GM21360 (cell line): ENCODE measurements around the gene GABBR1.

Experiments used
- ATAC-seq: cut with Tn5 transposase; IDR thresholded peaks from one replicate; pipeline ENCODE4 v1.9.1; 2021; ENCODE audit warnings: mild to moderate bottlenecking, moderate library complexity; ENCODE audit not compliant: unreplicated experiment

The GABBR1 gene

GRCh38 chr6:29625337-29625930, 7.5 kb downstream of the GABBR1 start:
- no peak for ATAC-seq

- ATAC-seq, result no peak
These were observed 8.4 kb downstream of the GABBR1 start for GRCh38 chr6:29624520-29624961.

- no peak for ATAC-seq
These were observed 12.4 kb downstream of the GABBR1 start for GRCh38 chr6:29620630-29621029.

GRCh38 chr6:29619578-29620160, 13.3 kb downstream of the GABBR1 start:
- ATAC-seq, result no peak

GRCh38 chr6:29617782-29618554, 15.0 kb downstream of the GABBR1 start:
- no peak for ATAC-seq

- ATAC-seq, result no peak
These were observed 21.6 kb downstream of the GABBR1 start for GRCh38 chr6:29611426-29611825.

- ATAC-seq, result no peak
These were observed 22.4 kb downstream of the GABBR1 start for GRCh38 chr6:29610540-29610939.

GRCh38 chr6:29608131-29608530, 24.9 kb downstream of the GABBR1 start:
- ATAC-seq, result no peak

DNA sequence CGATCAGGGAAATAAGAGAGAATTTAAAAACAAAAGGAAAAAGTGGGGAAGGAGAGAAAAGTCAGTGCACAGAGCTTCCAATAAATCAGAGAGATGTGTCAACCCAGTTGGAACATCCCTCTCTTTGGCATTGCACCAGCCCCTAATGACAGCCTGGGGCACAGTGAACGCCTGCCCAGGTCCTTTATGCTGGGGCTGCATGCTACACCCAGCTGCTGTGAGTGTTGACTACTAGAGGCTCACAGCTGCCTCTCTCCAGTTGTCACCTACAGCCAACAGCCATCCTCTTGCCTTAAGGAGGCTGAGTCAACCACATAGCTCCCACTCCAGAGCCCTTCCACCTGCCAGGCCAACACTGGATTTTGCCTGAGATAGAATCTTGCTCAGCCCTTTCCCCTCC, 29.1 kb downstream of the GABBR1 start:
- ATAC-seq, result no peak

GRCh38 chr6:29603456-29603855, 29.5 kb downstream of the GABBR1 start:
- ATAC-seq, result no peak

GRCh38 chr6:29602564-29603361, 30.2 kb downstream of the GABBR1 start:
- no peak for ATAC-seq

DNA sequence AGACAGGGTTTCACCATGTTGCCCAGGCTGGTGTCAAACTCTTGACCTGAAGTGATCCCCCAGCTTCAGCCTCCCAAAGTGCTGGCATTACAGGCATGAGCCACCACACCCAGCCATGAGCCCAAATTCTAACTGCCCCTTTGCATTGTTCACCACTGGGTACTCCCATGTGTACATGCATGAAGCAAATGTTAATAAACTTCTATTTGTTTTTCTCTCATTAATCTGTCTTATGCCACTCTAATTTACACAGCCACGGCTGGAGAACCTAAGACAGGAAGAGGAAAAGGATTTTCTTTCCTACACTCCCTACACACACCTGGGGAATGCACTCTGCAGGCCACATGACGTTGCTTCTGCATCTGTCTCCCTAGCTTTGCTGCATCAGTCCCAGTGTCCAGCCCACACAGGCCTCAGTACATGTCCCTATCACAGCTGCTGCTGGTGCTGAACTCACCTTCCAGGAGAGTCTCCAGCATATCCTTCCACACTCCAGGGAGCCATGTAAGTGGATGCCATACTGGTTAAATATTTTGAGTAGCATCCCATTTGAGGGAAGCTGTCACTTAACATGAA, 34.7 kb downstream of the GABBR1 start:
- ATAC-seq, result no peak

GRCh38 chr6:29597184-29597583, 35.8 kb downstream of the GABBR1 start:
- ATAC-seq, result no peak

GRCh38 chr6:29596381-29596900, 36.5 kb downstream of the GABBR1 start:
- ATAC-seq, result no peak

DNA sequence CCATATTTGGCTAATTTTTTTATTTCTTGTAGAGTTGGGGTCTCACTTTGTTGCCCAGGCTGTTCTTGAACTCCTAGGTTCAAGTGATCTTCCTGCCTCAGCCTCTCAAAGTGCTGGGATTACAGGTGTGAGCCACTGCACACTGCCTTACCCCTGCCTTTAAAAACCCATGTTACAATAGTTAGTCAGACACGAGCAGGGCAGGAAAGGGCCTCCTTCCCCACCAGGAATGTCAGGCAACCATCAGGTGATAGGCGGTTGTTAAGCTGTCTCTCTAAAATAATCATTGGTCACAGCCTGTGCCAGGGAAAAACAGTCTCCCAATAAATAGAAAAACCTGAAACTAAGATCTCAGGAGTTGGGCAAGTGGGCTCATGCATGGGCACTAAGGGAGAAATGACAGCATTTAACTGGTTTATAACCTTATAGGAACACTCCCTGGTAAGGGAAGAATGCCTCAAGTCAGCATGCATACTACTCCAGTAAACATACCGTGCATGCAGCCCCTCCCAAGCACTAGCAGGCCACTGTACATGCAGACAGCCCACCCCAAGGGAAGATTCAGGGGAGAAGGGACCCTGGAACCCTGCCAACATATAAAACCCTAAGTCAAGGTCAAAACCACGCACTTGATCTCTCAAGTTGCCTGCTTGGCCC, 39.7 kb downstream of the GABBR1 start:
- ATAC-seq, result no peak

DNA sequence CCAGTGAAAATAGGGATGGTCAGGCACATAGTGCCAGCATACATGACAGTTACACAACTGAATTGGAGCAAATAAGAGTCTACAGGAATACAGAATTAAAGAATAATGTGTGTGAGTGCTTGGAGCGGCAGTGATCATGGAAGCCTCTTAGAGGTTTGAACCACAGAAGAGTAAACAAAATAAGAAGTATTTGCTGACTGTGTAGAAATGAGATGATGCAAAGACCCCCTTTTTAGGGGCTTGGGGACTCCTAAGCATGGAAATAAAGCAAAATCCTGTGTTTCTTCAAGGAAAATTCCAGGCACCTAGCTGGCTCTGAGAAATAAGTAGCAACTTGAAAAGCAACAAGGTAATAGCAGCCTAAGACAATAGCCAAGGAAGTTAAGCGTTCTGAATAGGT, 41.3 kb downstream of the GABBR1 start:
- no peak for ATAC-seq

GRCh38 chr6:29590218-29590808, 42.7 kb downstream of the GABBR1 start:
- ATAC-seq, result no peak

- ATAC-seq, result no peak
These were observed 43.4 kb downstream of the GABBR1 start for GRCh38 chr6:29589423-29590048.

GRCh38 chr6:29584821-29585220, 48.2 kb downstream of the GABBR1 start, which contains the start of gene OR2H2:
Gene OR2H2 (plus strand): TSS chr6:29585121. CDS start chr6:29587945, 2,824 bp downstream.
- ATAC-seq, result no peak
